Loucy (cell line): ENCODE results near the gene IL20.

ENCODE experiments used
- H2AFZ ChIP-seq: fragments of 200-600 bp; sonication (generic); 2 replicates; pipeline ENCODE4 v1.6.0; 2016; ENCODE audit warnings: antibody characterized with exemption, mild to moderate bottlenecking, low read length, moderate library complexity
- H3F3A ChIP-seq: fragments of 200-600 bp; 2 replicates; pipeline ENCODE4 v1.6.0; 2016; ENCODE audit warnings: antibody characterized with exemption, low read depth, mild to moderate bottlenecking
- H3K27me3 ChIP-seq: fragments of 200-600 bp; sonication (generic); 2 replicates; pipeline ENCODE4 v1.6.1; 2014; ENCODE audit warnings: low read length, mild to moderate bottlenecking; ENCODE audit not compliant: insufficient read depth, poor library complexity, severe bottlenecking
- H3K36me3 ChIP-seq: fragments of 200-600 bp; sonication (generic); 2 replicates; pipeline ENCODE4 v1.6.1; 2016; ENCODE audit warnings: low read length; ENCODE audit not compliant: insufficient read depth
- H3K4me1 ChIP-seq: fragments of 200-600 bp; sonication (generic); 2 replicates; pipeline ENCODE4 v1.5.1; 2014; ENCODE audit warnings: low read length, mild to moderate bottlenecking; ENCODE audit not compliant: insufficient read depth, poor library complexity, severe bottlenecking
- H3K4me2 ChIP-seq: fragments of 200-600 bp; sonication (generic); 2 replicates; pipeline ENCODE4 v1.6.0; 2014; ENCODE audit warnings: antibody characterized with exemption, low read length, low read depth, mild to moderate bottlenecking; ENCODE audit not compliant: poor library complexity, severe bottlenecking
- H3K4me3 ChIP-seq: fragments of 200-600 bp; sonication (generic); 2 replicates; pipeline ENCODE4 v1.5.1; 2014; ENCODE audit warnings: low read length, mild to moderate bottlenecking, mixed read lengths; ENCODE audit not compliant: poor library complexity, severe bottlenecking
- H3K79me2 ChIP-seq: fragments of 200-600 bp; sonication (generic); 2 replicates; pipeline ENCODE4 v1.6.1; 2014; ENCODE audit warnings: low read length; ENCODE audit not compliant: insufficient read depth
- H3K9ac ChIP-seq: fragments of 200-600 bp; sonication (generic); 2 replicates; pipeline ENCODE4 v1.6.0; 2014; ENCODE audit warnings: mild to moderate bottlenecking, low read depth, low read length, moderate library complexity; ENCODE audit not compliant: poor library complexity, severe bottlenecking
- H3K9me2 ChIP-seq: fragments of 200-600 bp; sonication (generic); replicated peaks from 2 replicates; pipeline ENCODE4 v1.6.1; 2016; ENCODE audit warnings: low read depth, low read length, mixed read lengths
- H3K9me3 ChIP-seq: fragments of 200-600 bp; sonication (generic); 2 replicates; pipeline ENCODE4 v1.6.1; 2014; ENCODE audit warnings: mild to moderate bottlenecking, antibody characterized with exemption, low read length, low read depth; ENCODE audit not compliant: insufficient read depth
- H4K20me1 ChIP-seq: fragments of 200-600 bp; sonication (generic); 2 replicates; pipeline ENCODE4 v1.6.0; 2014; ENCODE audit warnings: antibody characterized with exemption, low read length, mild to moderate bottlenecking; ENCODE audit not compliant: insufficient read depth, poor library complexity, severe bottlenecking
- CTCF ChIP-seq: fragments of 200-600 bp; sonication (generic); conservative IDR thresholded peaks from 2 replicates; pipeline ENCODE4 v1.5.1; 2014; ENCODE audit warnings: mild to moderate bottlenecking, antibody characterized with exemption, low read length
- EZH2phosphoT487 ChIP-seq: fragments of 200-600 bp; IDR thresholded peaks from 2 replicates; pipeline ENCODE4 v1.6.1; 2018; ENCODE audit warnings: antibody characterized with exemption, mild to moderate bottlenecking, moderate library complexity, borderline replicate concordance

The IL20 gene

GRCh38 chr1:206875752-206876377 lies 10.4 kb downstream of the IL20 start:
- Histone ChIP-seq H2AFZ (no peak overlapping the region), H3K27me3 (no peaks in the 10 kb centered on the region), H3K36me3 (no peaks in the 10 kb centered on the region), H3F3A (no peaks in the 10 kb centered on the region), H3K9me3 (peaks cover 25% of the 10 kb centered on the region; the same call in 1 of the 2 replicates), H3K4me2 (no peak overlapping the region), H4K20me1 (no peaks in the 10 kb centered on the region), H3K9ac (no peak overlapping the region), H3K4me1 (no peaks in the 10 kb centered on the region), H3K4me3 (no peak overlapping the region), H3K79me2 (no peaks in the 10 kb centered on the region), H3K9me2 (no peaks in the 10 kb centered on the region)
- no peak for TF ChIP-seq EZH2phosphoT487
- no peak for TF ChIP-seq CTCF

- Histone ChIP-seq H3K9ac (no peak overlapping the region), H2AFZ (no peak overlapping the region), H3K9me3 (peaks cover 25% of the 10 kb centered on the region; the same call in 1 of the 2 replicates), H3K4me3 (no peak overlapping the region), H4K20me1 (no peaks in the 10 kb centered on the region), H3K79me2 (no peaks in the 10 kb centered on the region), H3K36me3 (no peaks in the 10 kb centered on the region), H3K27me3 (no peaks in the 10 kb centered on the region), H3K4me1 (no peaks in the 10 kb centered on the region), H3F3A (no peaks in the 10 kb centered on the region), H3K4me2 (no peak overlapping the region), H3K9me2 (no peaks in the 10 kb centered on the region)
- peak; percentile 56 for TF ChIP-seq CTCF
- TF ChIP-seq EZH2phosphoT487: no peak
Measured at GRCh38 chr1:206878456-206878855, 13.0 kb downstream of the IL20 start.

- Histone ChIP-seq H3K9me2 (no peaks in the 10 kb centered on the region), H3K79me2 (no peaks in the 10 kb centered on the region), H3K9me3 (peaks cover 25% of the 10 kb centered on the region; the same call in 1 of the 2 replicates), H4K20me1 (no peaks in the 10 kb centered on the region), H3K9ac (no peak overlapping the region), H3K4me3 (no peak overlapping the region), H2AFZ (no peak overlapping the region), H3K36me3 (no peaks in the 10 kb centered on the region), H3F3A (no peaks in the 10 kb centered on the region), H3K4me1 (no peaks in the 10 kb centered on the region), H3K27me3 (peaks cover 5% of the 10 kb centered on the region), H3K4me2 (no peak overlapping the region)
- no peak for TF ChIP-seq CTCF
Measured at GRCh38 chr1:206880314-206880713, 14.9 kb downstream of the IL20 start.
